H9 (cell line): ENCODE data around the gene KL. TPM values are rescaled to one million over a fixed set of nuclear protein-coding genes. Genes with fewer than 3 reads are reported as not detected.

Experiments
- DNase-seq: peaks from one replicate; pipeline ENCODE4 v3.0.0-alpha.2; 2017
- H2AFZ ChIP-seq: one replicate; pipeline ENCODE4 v1.6.1; 2013; ENCODE audit warnings: mild to moderate bottlenecking, low read length, control low read depth, moderate library complexity
- H2AK5ac ChIP-seq: 2 replicates; pipeline ENCODE4 v1.6.1; 2013; ENCODE audit warnings: low read length, control low read depth, mixed read lengths; ENCODE audit not compliant: insufficient read length
- H2BK120ac ChIP-seq: one replicate; pipeline ENCODE4 v1.6.1; 2013; ENCODE audit warnings: low read depth, mild to moderate bottlenecking, low read length, control low read depth, inconsistent platforms; ENCODE audit not compliant: poor library complexity, severe bottlenecking
- H2BK12ac ChIP-seq: 2 replicates; pipeline ENCODE4 v1.6.1; 2013; ENCODE audit warnings: low read length, control low read depth, mixed read lengths, low read depth; ENCODE audit not compliant: insufficient read length
- H2BK15ac ChIP-seq: 2 replicates; pipeline ENCODE4 v1.6.1; 2013; ENCODE audit warnings: low read depth, low read length, control low read depth
- H2BK20ac ChIP-seq: one replicate; pipeline ENCODE4 v1.6.1; 2013; ENCODE audit warnings: low read depth, mild to moderate bottlenecking, low read length, control low read depth, inconsistent platforms; ENCODE audit not compliant: poor library complexity, severe bottlenecking
- H2BK5ac ChIP-seq: 2 replicates; pipeline ENCODE4 v1.6.1; 2013; ENCODE audit warnings: low read length, control low read depth, mixed read lengths; ENCODE audit not compliant: insufficient read length
- H3K14ac ChIP-seq: 2 replicates; pipeline ENCODE4 v1.6.1; 2013; ENCODE audit warnings: low read length, control low read depth; ENCODE audit not compliant: insufficient read depth
- H3K18ac ChIP-seq: 2 replicates; pipeline ENCODE4 v1.6.1; 2013; ENCODE audit warnings: low read depth, mild to moderate bottlenecking, mixed read lengths, low read length, control low read depth; ENCODE audit not compliant: insufficient read length
- H3K23ac ChIP-seq: 2 replicates; pipeline ENCODE4 v1.6.1; 2013; ENCODE audit warnings: low read length, control low read depth, mixed read lengths, low read depth; ENCODE audit not compliant: insufficient read length
- H3K23me2 ChIP-seq: 2 replicates; pipeline ENCODE4 v1.6.1; 2013; ENCODE audit warnings: low read depth, mild to moderate bottlenecking, mixed read lengths, low read length, control low read depth; ENCODE audit not compliant: insufficient read length, poor library complexity, severe bottlenecking
- H3K27ac ChIP-seq: 2 replicates; pipeline ENCODE4 v1.5.1; 2013; ENCODE audit warnings: low read length, control low read depth, mixed read lengths, low read depth; ENCODE audit not compliant: insufficient read length
- H3K27me3 ChIP-seq: 2 replicates; pipeline ENCODE4 v1.6.1; 2013; ENCODE audit warnings: low read length, control low read depth, inconsistent platforms; ENCODE audit not compliant: insufficient read depth
- H3K4ac ChIP-seq: 2 replicates; pipeline ENCODE4 v1.6.1; 2013; ENCODE audit warnings: low read depth, mild to moderate bottlenecking, control low read depth, inconsistent platforms, low read length, moderate library complexity
- H3K4me1 ChIP-seq: 2 replicates; pipeline ENCODE4 v1.6.1; 2013; ENCODE audit warnings: low read length, control low read depth, inconsistent platforms; ENCODE audit not compliant: insufficient read depth
- H3K4me2 ChIP-seq: 2 replicates; pipeline ENCODE4 v1.6.1; 2013; ENCODE audit warnings: low read length, control low read depth, mixed read lengths; ENCODE audit not compliant: insufficient read length, insufficient read depth
- H3K56ac ChIP-seq: 2 replicates; pipeline ENCODE4 v1.6.1; 2013; ENCODE audit warnings: low read depth, mild to moderate bottlenecking, mixed read lengths, low read length, control low read depth; ENCODE audit not compliant: insufficient read length
- H3K79me1 ChIP-seq: 2 replicates; pipeline ENCODE4 v1.6.1; 2013; ENCODE audit warnings: low read depth, mild to moderate bottlenecking, moderate library complexity, low read length, control low read depth, inconsistent platforms; ENCODE audit not compliant: insufficient read depth, poor library complexity, severe bottlenecking
- H3K79me2 ChIP-seq: 2 replicates; pipeline ENCODE4 v1.6.1; 2013; ENCODE audit warnings: low read length, control low read depth, inconsistent platforms; ENCODE audit not compliant: insufficient read depth
- H3K9ac ChIP-seq: 2 replicates; pipeline ENCODE4 v1.6.1; 2013; ENCODE audit warnings: low read length, control low read depth, mixed read lengths; ENCODE audit not compliant: insufficient read length; ENCODE audit errors: extremely low read depth
- H3K9me3 ChIP-seq: one replicate; pipeline ENCODE4 v1.6.1; 2013; ENCODE audit warnings: low read depth, low read length, inconsistent platforms; ENCODE audit not compliant: control insufficient read depth
- H3T11ph ChIP-seq: one replicate; pipeline ENCODE4 v1.6.1; 2013; ENCODE audit warnings: mild to moderate bottlenecking, low read length, control low read depth, inconsistent platforms
- H4K20me1 ChIP-seq: one replicate; pipeline ENCODE4 v1.6.1; 2013; ENCODE audit not compliant: control insufficient read depth, insufficient read length, insufficient read depth
- H4K5ac ChIP-seq: 2 replicates; pipeline ENCODE4 v1.6.1; 2013; ENCODE audit warnings: low read depth, mild to moderate bottlenecking, mixed read lengths, low read length, control low read depth; ENCODE audit not compliant: insufficient read length
- H4K8ac ChIP-seq: replicated peaks from 2 replicates; pipeline ENCODE4 v1.6.1; 2013; ENCODE audit warnings: low read length, control low read depth, mixed read lengths, low read depth; ENCODE audit not compliant: insufficient read length
- H4K91ac ChIP-seq: 2 replicates; pipeline ENCODE4 v1.6.1; 2013; ENCODE audit warnings: low read depth, mild to moderate bottlenecking, moderate library complexity, mixed read lengths, low read length, control low read depth; ENCODE audit not compliant: insufficient read length
- H3K27ac Mint-ChIP-seq, 3 experiments: 2 replicates in 2 of 3; 3 replicates in 1 of 3; pipeline ENCODE4 v1.8.0; 2020 to 2021; ENCODE audit warnings: mixed read lengths in 3 of 3, mild to moderate bottlenecking in 1 of 3, moderate library complexity in 1 of 3
- H3K27me3 Mint-ChIP-seq: 2 replicates; pipeline ENCODE4 v1.8.0; 2021; ENCODE audit warnings: low read depth, mild to moderate bottlenecking, moderate library complexity, mixed read lengths
- H3K36me3 Mint-ChIP-seq, 3 experiments: 2 replicates in 2 of 3; 3 replicates in 1 of 3; pipeline ENCODE4 v1.8.0; 2020 to 2021; ENCODE audit warnings: low read depth in 3 of 3, mixed read lengths in 3 of 3; ENCODE audit not compliant: insufficient read depth in 1 of 3
- H3K4me1 Mint-ChIP-seq, 2 experiments: 2 replicates each; pipeline ENCODE4 v1.8.0; 2020; ENCODE audit warnings: mixed read lengths in 2 of 2
- H3K4me3 Mint-ChIP-seq, 2 experiments: 2 replicates in 1 of 2; 3 replicates in 1 of 2; pipeline ENCODE4 v1.8.0; 2020 to 2021; ENCODE audit warnings: mild to moderate bottlenecking in 2 of 2, mixed read lengths in 2 of 2, moderate library complexity in 1 of 2
- H3K9me3 Mint-ChIP-seq, 2 experiments: 2 replicates in 1 of 2; 3 replicates in 1 of 2; pipeline ENCODE4 v1.8.0; 2020; ENCODE audit warnings: mild to moderate bottlenecking in 2 of 2, mixed read lengths in 2 of 2, moderate library complexity in 1 of 2
- CTCF ChIP-seq: fragments of 200-600 bp; sonication (generic); conservative IDR thresholded peaks from 3 replicates; pipeline ENCODE4 v1.8.0; 2021; ENCODE audit warnings: antibody characterized with exemption, mild to moderate bottlenecking
- WGBS: extraction: QIAGEN DNeasy Blood & Tissue Kit; methylation state at CpG from one replicate; pipeline ENCODE4 v1.1.7; 2013; ENCODE audit warnings: missing lambda C conversion rate, low lambda C conversion rate, mixed read lengths; ENCODE audit not compliant: insufficient read length; ENCODE audit errors: extremely low coverage; 5-methylcytosine and 5-hydroxymethylcytosine counted together
- total RNA-seq: library from RNA; stranded (reverse); gene quantifications from 2 replicates; pipeline ENCODE4 v1.2.1, GENCODE V29; 2021

The KL gene
- total RNA-seq, 1 experiment from 2014 or later: not detected

DNA sequence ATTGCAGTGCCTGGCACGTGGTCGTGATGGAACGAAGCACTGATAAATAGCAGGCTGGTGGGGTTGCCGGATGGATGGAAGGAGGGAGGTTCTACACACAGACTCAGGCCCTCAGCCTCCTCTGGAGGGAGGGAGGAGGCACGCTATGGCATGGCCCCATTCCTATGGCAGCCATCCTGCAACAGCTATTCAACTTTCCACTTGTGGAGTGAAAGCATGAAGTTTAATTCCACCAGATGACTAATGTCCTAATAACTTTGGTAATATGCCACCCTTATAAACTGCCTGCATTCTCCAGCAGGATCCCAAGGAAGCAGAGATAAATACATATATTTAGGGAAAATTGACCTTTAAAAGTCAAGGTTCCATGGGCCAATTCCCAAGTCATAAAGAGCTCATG lies 92.4 kb downstream of the KL start:
- no peaks in the 10 kb centered on the region for H3K9me3 Mint-ChIP-seq
- Histone ChIP-seq H3K56ac (no peak overlapping the region), H4K8ac (no peak overlapping the region), H3K4me2 (no peak overlapping the region), H4K91ac (no peak overlapping the region), H3K23ac (no peak overlapping the region), H3K27me3 (0 out of 2 replicates have a peak, but pooled peaks cover 2% of the 10 kb centered on the region), H3K4ac (no peak overlapping the region), H3K9ac (no peak overlapping the region), H3K14ac (no peak overlapping the region), H2BK120ac (no peak overlapping the region), H3K18ac (no peak overlapping the region), H2BK15ac (no peak overlapping the region), H2AFZ (no peak overlapping the region), H3K79me2 (no peaks in the 10 kb centered on the region), H2BK20ac (no peak overlapping the region), H4K20me1 (no peaks in the 10 kb centered on the region), H3T11ph (no peak overlapping the region), H3K23me2 (no peaks in the 10 kb centered on the region), H4K5ac (no peak overlapping the region), H3K9me3 (no peaks in the 10 kb centered on the region), H3K4me1 (no peaks in the 10 kb centered on the region), H3K79me1 (no peaks in the 10 kb centered on the region), H2AK5ac (no peak overlapping the region), H2BK5ac (no peak overlapping the region), H2BK12ac (no peak overlapping the region), H3K27ac (no peak overlapping the region)
- H3K27me3 Mint-ChIP-seq: no peaks in the 10 kb centered on the region
- H3K4me1 Mint-ChIP-seq: no peaks in the 10 kb centered on the region
- peaks cover 0 to 7% (median 0%) of the 10 kb centered on the region in 3 experiments; a peak in 2 of 7 replicates for H3K36me3 Mint-ChIP-seq
- no CpG with 5 or more reads among the region's 5 CpGs for WGBS
- no peak for TF ChIP-seq CTCF
- H3K4me3 Mint-ChIP-seq: no peak overlapping the region
- H3K27ac Mint-ChIP-seq: no peak overlapping the region
- no peak for DNase-seq
